ACC112 (cell line): ENCODE results near the gene APBA2.

Experiments used
- H2AFZ ChIP-seq: fragments of 200-600 bp; sonication (generic); one replicate; pipeline ENCODE4 v1.6.0; 2017; ENCODE audit warnings: antibody characterized with exemption, low read length; ENCODE audit not compliant: unreplicated experiment
- H3K27ac ChIP-seq: fragments of 200-600 bp; sonication (generic); 2 replicates; pipeline ENCODE4 v1.5.1; 2014; ENCODE audit warnings: low read depth, mild to moderate bottlenecking, antibody characterized with exemption, low read length, moderate library complexity
- H3K27me3 ChIP-seq: fragments of 200-600 bp; sonication (generic); 2 replicates; pipeline ENCODE4 v1.6.1; 2014; ENCODE audit warnings: mild to moderate bottlenecking, antibody characterized with exemption, low read length, moderate library complexity, mixed read lengths; ENCODE audit not compliant: insufficient read depth
- H3K36me3 ChIP-seq: fragments of 200-600 bp; sonication (generic); 2 replicates; pipeline ENCODE4 v1.6.1; 2016; ENCODE audit warnings: mild to moderate bottlenecking, antibody characterized with exemption, low read length, moderate library complexity, mixed read lengths; ENCODE audit not compliant: insufficient read depth
- H3K4me1 ChIP-seq: fragments of 200-600 bp; sonication (generic); one replicate; pipeline ENCODE4 v1.6.1; 2016; ENCODE audit warnings: low read length, mixed read lengths; ENCODE audit not compliant: insufficient read depth, unreplicated experiment, control insufficient read depth
- H3K4me3 ChIP-seq: fragments of 200-600 bp; sonication (generic); 2 replicates; pipeline ENCODE4 v1.5.1; 2014; ENCODE audit warnings: mild to moderate bottlenecking, low read depth, low read length
- H3K79me2 ChIP-seq: fragments of 200-600 bp; sonication (generic); one replicate; pipeline ENCODE4 v1.6.0; 2016; ENCODE audit warnings: low read length; ENCODE audit not compliant: control insufficient read depth, unreplicated experiment, insufficient read depth

Gene APBA2

GRCh38 chr15:28897861-28898585, 12.2 kb downstream of the APBA2 start:
- Histone ChIP-seq H3K27me3 (no peaks in the 10 kb centered on the region), H2AFZ (no peak overlapping the region), H3K4me1 (peaks cover 5% of the 10 kb centered on the region), H3K79me2 (peaks cover 3% of the 10 kb centered on the region), H3K27ac (no peak overlapping the region), H3K36me3 (no peaks in the 10 kb centered on the region), H3K4me3 (no peak overlapping the region)

- Histone ChIP-seq H3K36me3 (no peaks in the 10 kb centered on the region), H3K79me2 (peaks cover 3% of the 10 kb centered on the region), H3K27ac (no peak overlapping the region), H3K4me1 (peaks cover 5% of the 10 kb centered on the region), H3K27me3 (no peaks in the 10 kb centered on the region), H3K4me3 (no peak overlapping the region), H2AFZ (no peak overlapping the region)
Measured at GRCh38 chr15:28899061-28899738, 13.4 kb downstream of the APBA2 start.

DNA sequence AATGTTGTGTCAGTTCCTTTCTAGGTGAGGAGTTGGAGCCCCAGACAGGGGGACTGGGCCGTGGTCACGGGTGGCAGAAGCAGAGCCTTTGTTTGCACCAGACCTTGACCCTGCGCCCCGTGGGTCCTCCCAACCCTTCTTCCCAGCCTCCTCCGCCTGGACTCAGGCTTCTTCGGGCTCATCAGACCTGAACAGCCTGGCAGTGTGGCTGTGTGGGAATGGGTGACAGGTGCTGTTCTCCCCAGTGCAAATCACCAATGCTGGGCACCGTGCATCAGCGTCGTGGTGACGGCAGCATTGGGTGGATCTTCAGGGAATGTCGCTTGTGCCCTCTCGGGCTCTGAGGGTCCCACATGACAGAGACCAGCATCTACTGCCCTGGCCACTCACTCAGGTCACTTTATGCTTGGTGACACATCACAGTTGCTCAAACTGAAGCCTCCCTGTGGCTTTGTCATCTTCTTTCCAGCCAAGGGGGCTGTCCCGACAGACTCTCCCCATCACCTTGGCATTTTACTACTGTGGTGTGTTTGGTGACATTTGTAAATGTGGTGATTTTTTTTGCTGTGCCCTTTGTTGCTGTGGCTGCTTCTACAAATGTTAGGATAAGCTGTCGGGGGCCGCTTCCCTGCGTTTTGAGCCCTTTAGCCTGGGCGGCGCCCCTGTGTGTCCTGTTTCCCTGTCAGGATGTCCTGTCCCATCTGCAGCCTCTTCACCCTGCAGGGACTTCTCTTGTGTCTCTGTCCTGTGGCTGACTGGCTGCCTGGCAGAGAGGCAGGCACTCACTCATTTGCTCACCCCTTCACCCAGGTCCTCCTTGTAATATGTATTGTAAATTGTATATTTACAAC, 14.5 kb downstream of the APBA2 start:
- no peak overlapping the region for H2AFZ ChIP-seq
- H3K4me3 ChIP-seq, result no peak overlapping the region
- no peak overlapping the region for H3K27ac ChIP-seq
- H3K4me1 ChIP-seq, result peaks cover 5% of the 10 kb centered on the region
- no peaks in the 10 kb centered on the region for H3K27me3 ChIP-seq
- H3K36me3 ChIP-seq, result no peaks in the 10 kb centered on the region
- H3K79me2 ChIP-seq, result peaks cover 6% of the 10 kb centered on the region

GRCh38 chr15:28900892-28901586, 15.3 kb downstream of the APBA2 start:
- H3K27me3 ChIP-seq, result no peaks in the 10 kb centered on the region
- H3K27ac ChIP-seq, result no peak overlapping the region
- H3K36me3 ChIP-seq, result no peaks in the 10 kb centered on the region
- no peak overlapping the region for H3K4me3 ChIP-seq
- peaks cover 5% of the 10 kb centered on the region for H3K4me1 ChIP-seq
- H2AFZ ChIP-seq, result no peak overlapping the region
- peaks cover 6% of the 10 kb centered on the region for H3K79me2 ChIP-seq

DNA sequence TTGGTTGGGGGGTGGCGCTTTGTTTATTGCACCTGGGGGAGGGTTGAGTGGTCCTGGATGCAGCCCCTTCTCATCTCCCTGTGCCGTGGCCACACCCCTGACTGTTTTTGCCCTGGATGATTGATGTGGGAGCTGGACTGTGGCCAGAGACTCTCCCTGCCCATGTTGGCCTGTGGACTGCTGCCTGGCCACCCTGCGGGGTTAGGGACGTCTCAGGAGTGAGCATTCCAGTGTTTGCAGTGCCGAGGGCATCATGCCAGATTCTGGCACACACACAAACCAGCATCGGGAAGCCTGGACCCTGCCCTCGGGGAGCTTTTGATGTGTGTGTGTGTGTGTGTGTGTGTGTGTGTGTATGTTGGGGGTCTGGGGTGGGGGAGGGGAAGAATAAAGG, 15.8 kb downstream of the APBA2 start:
- Histone ChIP-seq H3K4me3 (no peak overlapping the region), H3K27me3 (no peaks in the 10 kb centered on the region), H3K27ac (no peak overlapping the region), H3K79me2 (peaks cover 6% of the 10 kb centered on the region), H3K4me1 (peaks cover 3% of the 10 kb centered on the region), H3K36me3 (no peaks in the 10 kb centered on the region), H2AFZ (no peak overlapping the region)

DNA sequence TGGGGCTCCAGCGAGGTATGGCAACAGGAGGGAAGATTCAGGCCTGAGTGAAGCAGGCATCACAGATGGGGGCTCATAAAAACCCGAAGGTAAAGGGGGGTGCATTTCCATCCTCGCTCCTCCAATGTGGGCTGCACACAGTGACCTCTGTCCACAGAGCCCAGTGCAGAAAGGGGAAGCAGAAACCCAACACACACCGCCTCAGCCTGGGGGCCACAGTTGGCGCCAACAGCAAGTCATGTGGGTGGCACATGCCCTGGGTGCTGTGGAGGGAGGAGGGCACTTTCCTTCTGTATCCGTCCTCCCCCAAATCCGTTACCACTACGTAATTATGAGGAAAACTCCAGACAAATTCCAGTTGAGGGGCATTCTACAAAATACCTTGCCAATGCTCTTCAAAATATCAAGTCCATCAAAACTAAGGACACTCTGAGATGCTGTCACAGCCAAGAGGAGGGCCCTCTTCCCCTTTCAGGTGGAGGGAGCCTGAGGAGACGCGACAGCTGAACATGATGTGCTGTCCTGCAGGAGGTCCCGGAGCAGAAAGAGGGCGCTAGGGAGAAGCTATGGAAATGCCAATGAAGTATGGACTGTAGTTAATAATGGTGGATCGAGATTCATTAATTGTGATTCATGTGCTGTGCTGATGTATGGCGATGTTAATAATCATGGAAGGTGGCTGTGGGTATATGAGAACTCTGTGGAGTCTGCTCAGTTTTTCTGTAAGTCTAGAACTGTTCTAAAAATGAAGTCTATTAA, 16.4 kb downstream of the APBA2 start:
- Histone ChIP-seq H3K4me1 (no peaks in the 10 kb centered on the region), H3K36me3 (no peaks in the 10 kb centered on the region), H3K27ac (no peak overlapping the region), H3K4me3 (no peak overlapping the region), H3K27me3 (no peaks in the 10 kb centered on the region), H3K79me2 (peaks cover 6% of the 10 kb centered on the region), H2AFZ (no peak overlapping the region)

DNA sequence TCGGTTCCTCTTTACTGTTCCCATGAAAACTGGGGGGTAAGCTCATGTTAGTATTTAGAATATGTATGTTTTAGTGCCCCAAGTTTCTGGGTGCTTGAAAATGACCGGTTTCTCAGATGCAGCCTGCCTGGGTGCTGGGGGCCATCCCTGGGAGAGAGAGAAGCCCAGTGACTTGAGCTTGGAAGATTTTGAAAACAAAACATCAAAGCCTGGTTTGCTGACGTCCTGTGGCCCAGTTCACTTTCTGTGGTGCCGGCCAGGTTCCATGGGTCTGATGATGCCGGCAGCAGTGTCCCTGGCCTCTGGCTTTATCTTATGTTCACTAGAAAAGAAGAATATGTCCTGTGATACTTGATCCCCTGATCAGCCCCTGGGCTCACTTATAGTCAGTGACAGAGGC, 17.1 kb downstream of the APBA2 start:
- Histone ChIP-seq H2AFZ (no peak overlapping the region), H3K27me3 (no peaks in the 10 kb centered on the region), H3K4me1 (no peaks in the 10 kb centered on the region), H3K4me3 (no peak overlapping the region), H3K79me2 (peaks cover 6% of the 10 kb centered on the region), H3K27ac (no peak overlapping the region), H3K36me3 (no peaks in the 10 kb centered on the region)

DNA sequence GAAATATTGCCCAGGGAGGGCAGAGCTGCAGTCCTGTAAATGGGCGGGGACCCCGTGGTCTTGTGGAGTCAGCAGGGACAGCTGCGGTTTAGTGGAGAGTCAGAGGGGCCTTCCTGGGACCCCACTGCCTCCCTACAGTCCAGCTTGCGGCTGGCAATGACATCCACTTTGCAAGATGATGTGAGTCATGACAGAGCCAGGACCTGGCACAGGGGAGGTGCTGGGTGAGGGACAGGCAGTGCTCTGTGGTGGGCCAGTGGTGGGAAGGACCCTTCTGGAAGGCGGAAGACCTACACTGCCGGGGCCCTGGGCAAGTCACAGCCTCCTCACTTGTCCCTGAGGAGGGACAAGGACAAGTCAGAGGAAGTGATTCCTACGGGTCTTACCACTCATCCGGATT, 17.8 kb downstream of the APBA2 start:
- H3K27me3 ChIP-seq, result no peaks in the 10 kb centered on the region
- H3K79me2 ChIP-seq, result peaks cover 6% of the 10 kb centered on the region
- no peak overlapping the region for H3K4me3 ChIP-seq
- H3K27ac ChIP-seq, result no peak overlapping the region
- H3K4me1 ChIP-seq, result no peaks in the 10 kb centered on the region
- H2AFZ ChIP-seq, result no peak overlapping the region
- no peaks in the 10 kb centered on the region for H3K36me3 ChIP-seq

- Histone ChIP-seq H3K27ac (no peak overlapping the region), H2AFZ (no peak overlapping the region), H3K27me3 (no peaks in the 10 kb centered on the region), H3K4me3 (no peak overlapping the region), H3K36me3 (no peaks in the 10 kb centered on the region), H3K4me1 (no peaks in the 10 kb centered on the region), H3K79me2 (peaks cover 6% of the 10 kb centered on the region)
Measured at GRCh38 chr15:28904003-28904402, 18.2 kb downstream of the APBA2 start.
